Retinal pigment epithelial cell (primary cell): Measurements from ENCODE around the gene ADARB2.

ENCODE experiments used
- DNase-seq: peaks from one replicate; pipeline ENCODE4 v3.0.0-alpha.2; 2010; ENCODE audit warnings: low read depth
- H3K4me3 ChIP-seq: 2 replicates; pipeline ENCODE4 v1.5.1; 2011; ENCODE audit warnings: mild to moderate bottlenecking, low read length, control low read depth, moderate library complexity
- TF ChIP-seq, protein P1 (sequence below): conservative IDR thresholded peaks from 2 replicates; pipeline ENCODE4 v1.5.1; 2011; ENCODE audit warnings: low read depth, low read length, control low read depth, inconsistent platforms

The ADARB2 gene

DNA sequence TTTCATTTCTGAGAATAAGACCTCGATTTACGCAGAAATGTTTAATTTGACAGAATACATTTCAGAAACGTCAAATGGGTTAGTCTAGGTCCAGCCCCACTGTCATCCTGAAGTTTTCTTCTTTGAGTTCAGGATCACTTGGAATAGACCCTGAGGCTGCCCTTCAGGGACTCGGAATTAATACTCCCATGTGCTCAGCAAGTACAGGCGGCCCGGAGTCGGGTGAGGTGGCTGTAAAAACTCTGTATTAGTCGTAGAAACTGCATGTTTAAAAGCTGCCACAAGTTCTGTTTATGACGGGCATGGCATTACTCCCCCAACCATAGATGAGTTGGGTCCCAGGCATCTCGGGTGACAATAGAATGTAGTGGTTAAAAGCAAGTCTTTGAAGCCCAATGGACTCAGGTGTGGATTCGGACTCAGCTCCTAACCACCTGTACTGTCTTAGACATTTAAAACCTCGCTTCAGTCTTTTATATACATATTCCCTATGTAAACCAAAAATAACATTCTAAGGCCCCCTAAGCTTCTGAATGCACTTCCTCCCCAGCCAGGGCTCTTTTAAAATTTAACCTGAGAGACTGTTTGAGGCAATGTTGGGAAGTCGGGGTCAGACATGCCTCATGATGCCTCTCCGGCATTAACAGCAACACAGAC, 216.3 kb downstream of the ADARB2 start:
- no peak for DNase-seq
- TF ChIP-seq, protein P1, sequence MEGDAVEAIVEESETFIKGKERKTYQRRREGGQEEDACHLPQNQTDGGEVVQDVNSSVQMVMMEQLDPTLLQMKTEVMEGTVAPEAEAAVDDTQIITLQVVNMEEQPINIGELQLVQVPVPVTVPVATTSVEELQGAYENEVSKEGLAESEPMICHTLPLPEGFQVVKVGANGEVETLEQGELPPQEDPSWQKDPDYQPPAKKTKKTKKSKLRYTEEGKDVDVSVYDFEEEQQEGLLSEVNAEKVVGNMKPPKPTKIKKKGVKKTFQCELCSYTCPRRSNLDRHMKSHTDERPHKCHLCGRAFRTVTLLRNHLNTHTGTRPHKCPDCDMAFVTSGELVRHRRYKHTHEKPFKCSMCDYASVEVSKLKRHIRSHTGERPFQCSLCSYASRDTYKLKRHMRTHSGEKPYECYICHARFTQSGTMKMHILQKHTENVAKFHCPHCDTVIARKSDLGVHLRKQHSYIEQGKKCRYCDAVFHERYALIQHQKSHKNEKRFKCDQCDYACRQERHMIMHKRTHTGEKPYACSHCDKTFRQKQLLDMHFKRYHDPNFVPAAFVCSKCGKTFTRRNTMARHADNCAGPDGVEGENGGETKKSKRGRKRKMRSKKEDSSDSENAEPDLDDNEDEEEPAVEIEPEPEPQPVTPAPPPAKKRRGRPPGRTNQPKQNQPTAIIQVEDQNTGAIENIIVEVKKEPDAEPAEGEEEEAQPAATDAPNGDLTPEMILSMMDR: no peak
- H3K4me3 ChIP-seq: no peak overlapping the region

DNA sequence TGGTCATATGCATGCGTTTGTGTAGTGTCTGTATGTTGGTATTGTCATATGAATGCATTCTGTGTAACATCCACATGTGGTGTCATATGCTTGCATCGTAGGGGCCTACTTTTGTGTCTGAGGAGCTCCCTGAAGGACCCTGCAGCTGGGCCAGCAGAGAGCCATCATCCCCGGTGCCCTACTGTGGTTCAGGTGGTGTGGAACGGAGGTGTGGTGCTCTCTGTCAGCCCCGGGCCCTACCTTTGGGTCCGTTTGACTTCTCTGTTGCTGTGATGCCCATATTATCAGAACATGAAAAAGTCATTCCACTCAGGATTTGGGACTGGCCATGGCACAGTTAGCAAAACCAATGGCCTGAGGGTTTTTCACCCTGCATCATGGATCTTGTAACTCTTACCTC, 217.9 kb downstream of the ADARB2 start:
- TF ChIP-seq, protein P1: no peak
- no peak overlapping the region for H3K4me3 ChIP-seq
- no peak for DNase-seq

DNA sequence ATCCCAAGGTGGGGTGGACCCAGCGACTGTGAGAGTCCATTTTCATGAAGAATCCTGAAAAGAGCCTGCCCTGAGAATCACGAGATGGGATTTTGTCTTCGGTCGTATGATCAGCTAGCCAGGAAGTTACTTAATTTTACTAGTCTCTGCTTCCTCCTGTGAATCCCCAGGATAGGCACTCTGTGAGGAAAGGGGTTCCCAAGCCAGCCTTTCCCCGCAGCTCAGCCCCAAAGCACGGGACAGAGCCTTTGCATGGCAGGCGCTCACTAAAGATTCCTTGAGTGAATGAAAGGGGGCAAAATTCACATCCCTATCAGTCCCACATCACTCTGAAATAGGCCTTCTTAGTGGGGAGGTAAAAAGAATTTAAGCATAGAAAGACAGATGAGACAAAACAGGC, 219.6 kb downstream of the ADARB2 start:
- TF ChIP-seq, protein P1: no peak
- no peak overlapping the region for H3K4me3 ChIP-seq
- no peak for DNase-seq

DNA sequence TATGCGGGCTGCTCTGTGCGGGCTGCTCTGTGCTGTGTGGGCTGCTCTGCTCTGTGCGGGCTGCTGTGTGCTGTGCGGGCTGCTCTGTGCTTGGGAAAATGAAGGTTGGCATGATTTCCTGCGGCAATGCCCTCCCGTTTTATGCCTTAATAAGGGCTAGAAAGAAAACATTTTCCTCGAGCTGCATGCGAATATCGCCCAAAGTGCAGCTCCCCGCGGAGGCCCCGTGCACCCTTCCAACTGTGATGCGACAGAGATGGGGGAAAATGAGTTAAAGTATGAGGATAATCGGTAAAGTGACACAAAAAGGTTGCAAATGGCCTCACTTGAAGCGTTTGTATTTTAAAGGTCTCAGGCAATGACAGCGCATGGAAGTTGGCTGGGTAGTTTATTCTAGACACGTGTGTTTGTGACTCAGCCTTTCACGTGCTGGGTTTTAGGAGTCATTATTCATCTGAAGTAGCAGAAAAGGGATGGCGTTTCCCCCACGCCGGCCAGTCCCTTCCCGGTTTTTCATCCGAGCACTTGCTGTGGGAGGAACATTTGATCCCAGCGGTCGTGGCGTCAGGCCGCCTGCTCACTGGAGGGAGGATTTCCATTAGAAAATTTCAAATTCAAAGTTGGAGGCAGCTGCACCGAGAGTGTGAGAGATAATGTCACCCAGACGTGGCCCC, 220.7 kb downstream of the ADARB2 start:
- no peak overlapping the region for H3K4me3 ChIP-seq
- DNase-seq: no peak
- TF ChIP-seq, protein P1: no peak

DNA sequence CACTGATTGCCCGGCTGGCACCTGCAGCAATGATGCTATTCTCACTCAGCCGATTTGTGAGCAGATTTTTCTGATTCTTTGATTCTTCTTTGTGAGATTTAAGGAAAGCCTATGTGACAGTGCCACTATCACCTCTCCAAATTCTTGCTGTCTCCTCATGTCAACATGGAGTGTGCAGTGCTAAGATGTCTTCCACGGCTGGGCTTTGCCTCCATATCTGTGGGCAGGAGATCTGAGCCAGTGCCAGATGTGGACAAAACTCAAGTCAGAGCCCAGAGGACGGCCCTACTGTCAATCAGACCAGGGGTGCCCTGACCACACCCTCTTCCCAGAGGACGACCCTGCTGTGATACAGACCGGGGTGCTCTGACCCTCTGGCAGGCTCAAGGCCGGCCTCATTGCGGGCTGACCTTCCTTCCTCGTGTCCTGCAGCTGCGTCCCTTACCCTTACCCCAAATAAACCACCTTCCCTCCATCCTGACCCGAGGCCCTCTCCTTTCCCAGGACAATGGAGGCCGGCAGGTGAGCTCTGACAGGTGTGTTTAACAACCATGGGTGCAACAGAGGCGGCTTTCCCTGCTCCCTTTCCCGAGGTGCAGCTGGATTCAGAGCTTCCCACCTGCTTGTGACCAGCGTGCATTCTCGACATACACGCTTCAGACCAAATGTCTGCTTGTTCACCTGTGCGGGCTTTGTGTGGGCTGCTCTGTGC, 221.4 kb downstream of the ADARB2 start:
- no peak for DNase-seq
- no peak overlapping the region for H3K4me3 ChIP-seq
- TF ChIP-seq, protein P1: no peak

DNA sequence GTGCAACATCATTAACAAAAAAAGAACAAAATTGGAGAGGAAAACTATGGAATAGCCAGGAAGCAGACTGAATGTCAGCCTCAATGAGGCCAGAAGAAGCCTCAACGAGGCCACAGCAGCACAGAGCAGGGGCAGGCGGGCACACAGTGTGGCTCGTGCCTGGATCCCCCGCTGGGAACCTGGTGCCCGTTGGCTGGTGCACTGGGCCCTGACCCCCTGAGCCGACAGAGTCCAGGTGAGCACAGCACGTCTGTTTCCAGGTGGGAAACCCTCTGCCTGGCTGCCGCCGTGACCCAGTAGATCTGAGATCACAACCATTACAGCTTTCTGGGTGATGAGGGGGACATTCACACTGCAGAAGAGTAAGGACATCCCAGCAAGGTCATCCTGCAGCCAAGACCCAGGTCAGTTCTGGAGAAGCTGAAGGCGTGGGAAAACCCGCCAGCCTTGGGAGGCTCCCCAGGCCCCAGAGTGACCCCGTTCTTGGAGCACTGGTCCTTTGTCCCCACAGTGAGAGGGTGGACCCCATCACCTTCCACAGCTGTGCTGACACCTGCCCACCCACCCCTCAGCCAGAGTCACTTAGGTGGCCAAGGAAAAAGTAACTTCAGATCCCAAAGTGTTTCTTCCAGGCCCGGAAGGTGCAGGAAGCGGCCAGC, 222.1 kb downstream of the ADARB2 start:
- TF ChIP-seq, protein P1: no peak
- no peak overlapping the region for H3K4me3 ChIP-seq

More for the DNA sequence above, 222.1 kb downstream of the ADARB2 start:
- DNase-seq: no peak
